ENCODE measurements around the gene DSE.

DSE gene

DNA sequence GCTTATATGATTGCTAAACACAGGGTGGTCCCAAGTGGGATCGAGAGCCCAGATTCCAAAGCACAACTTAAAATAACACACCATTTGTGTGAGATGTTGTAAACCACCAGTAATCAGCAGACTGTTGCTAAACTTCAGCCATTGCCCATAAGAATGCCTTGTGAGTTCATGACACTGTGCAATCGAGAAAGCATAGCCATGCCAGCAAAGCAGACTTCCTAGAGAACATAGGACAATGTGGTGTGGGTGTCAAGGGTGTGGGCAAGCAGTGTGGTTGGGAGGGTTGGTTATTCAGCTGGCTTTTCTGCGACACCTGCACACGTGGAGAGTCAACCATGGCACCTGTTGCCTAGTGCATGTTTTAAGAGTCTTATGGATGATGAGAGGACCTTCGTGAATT is 74.4 kb downstream of the DSE start:
- no peak for DNase-seq (ENCODE audit: insufficient read length, low spot score)
- TF ChIP-seq POLR2A (IDR thresholded peaks at IDR 0.05; ENCODE audit: low read depth, low read length): no peak
- no peak for TF ChIP-seq POLR2AphosphoS5 (IDR thresholded peaks at IDR 0.05; ENCODE audit: low read depth, low read length)
- TF ChIP-seq POU2F2 (IDR thresholded peaks at IDR 0.05; ENCODE audit: low read depth, low read length): no peak
- TF ChIP-seq SPI1 (IDR thresholded peaks at IDR 0.05; ENCODE audit: low read depth, low read length): no peak
- TF ChIP-seq TAF1 (IDR thresholded peaks at IDR 0.05; ENCODE audit: low read depth, low read length): no peak
- TF ChIP-seq PAX5 (IDR thresholded peaks at IDR 0.05; ENCODE audit: insufficient read depth, low read length, severe bottlenecking): no peak
- FAIRE-seq: no peak

DNA sequence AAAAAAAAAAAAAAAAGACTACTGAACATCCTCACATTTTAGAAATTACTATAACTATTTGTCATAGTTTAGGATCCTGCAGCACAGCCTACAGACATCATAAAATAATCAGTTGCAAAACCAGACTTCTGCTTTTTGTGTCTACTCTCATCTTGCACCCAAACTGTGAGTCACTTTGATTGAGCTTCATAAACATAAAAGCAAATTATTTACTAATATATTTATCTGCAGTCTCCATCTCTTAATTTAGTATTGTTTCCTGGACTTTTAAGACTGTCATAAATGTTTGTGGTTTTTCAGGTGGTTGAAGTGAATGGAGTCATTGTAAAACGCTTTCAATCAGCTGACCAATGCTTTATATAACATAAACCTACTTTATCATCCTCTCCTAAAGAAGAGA is 75.7 kb downstream of the DSE start:
- TF ChIP-seq SPI1 (IDR thresholded peaks at IDR 0.05; ENCODE audit: low read depth, low read length): peak; percentile 77
- TF ChIP-seq POU2F2 (IDR thresholded peaks at IDR 0.05; ENCODE audit: low read depth, low read length): no peak
- no peak for TF ChIP-seq POLR2AphosphoS5 (IDR thresholded peaks at IDR 0.05; ENCODE audit: low read depth, low read length)
- TF ChIP-seq PAX5 (IDR thresholded peaks at IDR 0.05; ENCODE audit: insufficient read depth, low read length, severe bottlenecking): no peak
- FAIRE-seq (no peak), DNase-seq (ENCODE audit: insufficient read length, low spot score) (no peak)

DNA sequence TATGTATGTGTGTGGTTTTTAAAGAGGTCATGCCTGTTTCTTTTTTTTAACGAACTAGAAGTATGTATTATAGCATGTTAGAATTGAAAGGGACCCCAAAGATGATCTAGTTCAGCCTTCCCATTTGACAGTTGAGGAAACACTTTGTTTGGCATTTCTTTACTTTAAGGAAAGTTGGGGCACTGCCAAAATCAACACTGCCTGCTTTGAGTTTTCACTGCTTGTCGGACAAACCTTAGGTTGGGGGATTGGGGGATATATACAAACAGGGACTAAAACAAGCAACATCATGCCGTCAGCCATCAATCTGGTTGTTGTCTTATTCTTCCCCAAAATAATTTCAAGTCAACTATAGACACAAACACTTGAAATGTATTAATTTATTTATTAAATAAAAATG is 76.3 kb downstream of the DSE start:
- FAIRE-seq: no peak
- TF ChIP-seq PAX5 (IDR thresholded peaks at IDR 0.05; ENCODE audit: insufficient read depth, low read length, severe bottlenecking): no peak
- TF ChIP-seq POLR2A (IDR thresholded peaks at IDR 0.05; ENCODE audit: low read depth, low read length): no peak
- no peak for TF ChIP-seq SPI1 (IDR thresholded peaks at IDR 0.05; ENCODE audit: low read depth, low read length)
- no peak for TF ChIP-seq POU2F2 (IDR thresholded peaks at IDR 0.05; ENCODE audit: low read depth, low read length)
- TF ChIP-seq POLR2AphosphoS5 (IDR thresholded peaks at IDR 0.05; ENCODE audit: low read depth, low read length): no peak
- TF ChIP-seq TAF1 (IDR thresholded peaks at IDR 0.05; ENCODE audit: low read depth, low read length): no peak
- DNase-seq (ENCODE audit: insufficient read length, low spot score): no peak

DNA sequence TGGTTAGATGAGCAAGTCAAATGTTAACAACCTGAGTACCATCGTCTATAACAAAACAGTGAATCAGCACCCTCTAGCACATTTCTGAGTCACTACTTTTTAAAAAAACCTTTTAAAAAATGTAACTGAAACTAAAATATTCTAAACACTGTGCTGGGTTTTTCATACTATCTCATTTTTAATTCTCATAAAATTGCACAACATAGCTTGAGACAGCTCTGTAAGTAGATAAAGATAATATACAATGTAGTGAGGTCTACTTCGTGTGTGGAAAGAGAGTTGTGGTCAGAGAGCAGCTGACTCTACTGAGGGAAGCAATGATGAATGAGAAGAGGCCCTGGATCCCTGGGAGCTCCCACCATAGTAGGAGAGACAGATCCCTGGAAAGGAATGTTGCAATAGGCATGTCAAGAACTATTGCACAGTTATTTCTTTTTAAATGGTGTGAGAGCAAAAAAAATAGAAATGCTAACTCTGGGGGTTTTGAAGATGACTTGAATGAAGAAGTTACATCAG is 76.8 kb downstream of the DSE start:
- FAIRE-seq (no peak), DNase-seq (ENCODE audit: insufficient read length, low spot score) (no peak)
- TF ChIP-seq PAX5 (IDR thresholded peaks at IDR 0.05; ENCODE audit: insufficient read depth, low read length, severe bottlenecking) (no peak), SPI1 (IDR thresholded peaks at IDR 0.05; ENCODE audit: low read depth, low read length) (no peak), POLR2AphosphoS5 (IDR thresholded peaks at IDR 0.05; ENCODE audit: low read depth, low read length) (no peak), POU2F2 (IDR thresholded peaks at IDR 0.05; ENCODE audit: low read depth, low read length) (no peak), POLR2A (IDR thresholded peaks at IDR 0.05; ENCODE audit: low read depth, low read length) (no peak), TAF1 (IDR thresholded peaks at IDR 0.05; ENCODE audit: low read depth, low read length) (no peak)

DNA sequence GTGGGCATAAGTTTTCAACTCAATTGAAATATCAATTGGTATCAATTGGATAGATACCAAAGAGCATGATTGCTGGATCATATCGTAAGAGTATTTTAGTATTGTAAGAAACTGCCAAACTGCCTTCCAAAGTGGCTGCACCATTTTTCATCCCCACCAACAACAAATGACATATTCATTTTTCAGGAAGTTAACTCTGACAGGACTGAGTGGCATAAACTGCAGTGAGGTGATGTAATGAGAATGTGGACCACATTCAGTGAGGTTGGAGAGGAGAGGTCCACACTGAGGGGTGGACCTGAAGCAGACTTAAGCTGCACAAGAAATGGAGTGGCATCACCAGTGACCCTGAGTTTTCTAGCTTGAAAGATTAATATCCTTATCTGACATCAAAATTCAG is 78.8 kb downstream of the DSE start:
- TF ChIP-seq POLR2AphosphoS5 (IDR thresholded peaks at IDR 0.05; ENCODE audit: low read depth, low read length): no peak
- FAIRE-seq (peak; percentile 5), DNase-seq (ENCODE audit: insufficient read length, low spot score) (no peak)

DNA sequence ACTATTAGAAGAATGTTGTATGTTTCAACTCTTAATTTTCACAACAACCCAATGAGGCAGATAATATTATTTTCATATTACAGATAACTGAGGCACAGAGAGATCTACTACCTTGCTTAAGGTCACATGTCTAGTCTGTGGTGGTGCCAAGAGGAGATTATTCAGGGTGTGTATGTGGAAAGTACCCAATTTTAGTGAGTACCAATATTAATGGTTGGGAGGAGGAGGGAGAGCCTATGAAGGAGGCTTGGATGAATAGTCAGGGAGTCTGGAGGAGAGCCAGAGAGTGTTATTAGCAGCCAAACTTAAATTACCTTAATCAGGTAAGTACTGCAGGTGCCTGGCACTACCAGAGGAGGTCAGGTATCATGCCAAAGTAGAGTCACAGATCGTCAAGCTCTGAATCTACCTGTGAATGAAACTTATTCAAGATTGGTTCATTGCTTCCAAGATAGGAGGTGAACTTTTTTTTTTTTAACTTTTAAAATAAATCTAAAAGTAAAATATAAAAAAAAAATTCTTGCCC is 79.5 kb downstream of the DSE start:
- TF ChIP-seq POU2F2 (IDR thresholded peaks at IDR 0.05; ENCODE audit: low read depth, low read length) (no peak), POLR2A (IDR thresholded peaks at IDR 0.05; ENCODE audit: low read depth, low read length) (no peak), TAF1 (IDR thresholded peaks at IDR 0.05; ENCODE audit: low read depth, low read length) (no peak), SPI1 (IDR thresholded peaks at IDR 0.05; ENCODE audit: low read depth, low read length) (no peak), PAX5 (IDR thresholded peaks at IDR 0.05; ENCODE audit: insufficient read depth, low read length, severe bottlenecking) (no peak), POLR2AphosphoS5 (IDR thresholded peaks at IDR 0.05; ENCODE audit: low read depth, low read length) (no peak)
- peak; percentile 74 for FAIRE-seq
- no peak for DNase-seq (ENCODE audit: insufficient read length, low spot score)

DNA sequence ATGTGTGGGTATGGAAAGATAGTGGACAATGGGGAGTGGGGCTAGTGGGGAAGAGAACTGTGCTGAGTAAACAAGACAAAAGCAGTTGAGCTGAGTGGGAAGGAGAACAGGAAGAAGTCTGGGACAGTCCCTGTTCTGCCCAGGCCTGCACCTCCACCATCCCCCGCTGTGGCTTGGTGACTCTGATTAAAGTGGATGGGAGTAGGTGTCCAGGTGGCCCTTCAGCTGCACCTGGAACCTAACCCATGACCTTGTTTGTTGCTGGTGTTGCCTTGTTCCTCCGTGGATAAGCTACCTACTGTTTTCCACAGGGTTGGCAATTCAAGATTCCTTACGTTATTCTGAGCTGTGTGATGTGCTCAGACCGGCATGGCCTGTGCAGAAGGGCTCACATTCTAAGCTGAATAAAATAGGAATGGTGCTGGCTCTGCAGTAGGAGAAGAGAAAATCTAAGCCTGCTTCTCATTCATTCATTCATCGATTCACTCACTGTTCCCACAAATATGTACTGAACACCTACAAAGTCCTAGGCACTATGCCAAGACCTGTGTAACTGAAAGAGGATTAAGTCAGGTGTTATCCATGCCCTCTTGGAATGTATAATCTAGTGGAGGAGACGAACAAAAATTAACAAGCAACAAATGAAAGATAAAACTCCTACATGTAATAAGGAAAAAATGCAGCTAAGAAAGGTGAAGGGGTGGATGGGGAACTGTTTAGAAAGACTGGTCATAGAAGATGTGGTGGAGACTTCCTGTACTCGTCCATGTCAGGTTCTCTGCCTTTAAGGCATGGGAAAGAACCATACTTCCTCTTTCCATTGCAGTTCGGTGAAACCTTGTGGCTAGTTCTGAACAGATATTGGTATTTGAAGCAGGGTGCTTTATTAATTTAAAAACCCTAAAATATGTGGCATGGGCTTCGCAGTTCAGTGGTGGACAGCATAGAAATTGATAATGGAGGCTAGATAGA is 80.3 kb downstream of the DSE start:
- FAIRE-seq (peak; percentile 84), DNase-seq (ENCODE audit: insufficient read length, low spot score) (peak; percentile 16)
- no peak for TF ChIP-seq POLR2AphosphoS5 (IDR thresholded peaks at IDR 0.05; ENCODE audit: low read depth, low read length)
- no peak for TF ChIP-seq POLR2A (IDR thresholded peaks at IDR 0.05; ENCODE audit: low read depth, low read length)
- TF ChIP-seq SPI1 (IDR thresholded peaks at IDR 0.05; ENCODE audit: low read depth, low read length): peak; percentile 75
- no peak for TF ChIP-seq PAX5 (IDR thresholded peaks at IDR 0.05; ENCODE audit: insufficient read depth, low read length, severe bottlenecking)
- TF ChIP-seq TAF1 (IDR thresholded peaks at IDR 0.05; ENCODE audit: low read depth, low read length): no peak
- TF ChIP-seq POU2F2 (IDR thresholded peaks at IDR 0.05; ENCODE audit: low read depth, low read length): peak; percentile 16; the same call in 1 of the 2 replicates

DNA sequence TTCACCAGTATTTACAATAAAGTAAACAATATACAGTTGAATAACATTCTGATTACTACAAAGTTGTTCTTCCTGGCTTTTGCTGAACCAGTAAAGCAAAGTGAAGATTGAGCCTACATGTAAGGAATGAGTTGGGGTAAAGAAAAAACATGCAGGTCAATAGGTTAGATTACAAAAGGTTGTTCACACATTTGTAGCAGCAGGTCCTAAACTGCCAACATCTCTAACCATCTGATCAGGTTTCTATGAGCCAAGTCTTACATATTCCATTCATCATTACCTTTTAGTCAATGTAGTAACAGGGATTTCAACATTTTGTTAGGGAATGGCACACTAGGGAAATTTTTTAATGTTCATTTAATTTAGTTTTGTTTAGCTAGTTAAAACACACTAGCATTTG is 81.2 kb downstream of the DSE start:
- DNase-seq (ENCODE audit: insufficient read length, low spot score) (no peak), FAIRE-seq (peak; percentile 33)
- no peak for TF ChIP-seq PAX5 (IDR thresholded peaks at IDR 0.05; ENCODE audit: insufficient read depth, low read length, severe bottlenecking)
- no peak for TF ChIP-seq POU2F2 (IDR thresholded peaks at IDR 0.05; ENCODE audit: low read depth, low read length)
- no peak for TF ChIP-seq SPI1 (IDR thresholded peaks at IDR 0.05; ENCODE audit: low read depth, low read length)
- TF ChIP-seq POLR2AphosphoS5 (IDR thresholded peaks at IDR 0.05; ENCODE audit: low read depth, low read length): no peak
- no peak for TF ChIP-seq TAF1 (IDR thresholded peaks at IDR 0.05; ENCODE audit: low read depth, low read length)
- TF ChIP-seq POLR2A (IDR thresholded peaks at IDR 0.05; ENCODE audit: low read depth, low read length): no peak

DNA sequence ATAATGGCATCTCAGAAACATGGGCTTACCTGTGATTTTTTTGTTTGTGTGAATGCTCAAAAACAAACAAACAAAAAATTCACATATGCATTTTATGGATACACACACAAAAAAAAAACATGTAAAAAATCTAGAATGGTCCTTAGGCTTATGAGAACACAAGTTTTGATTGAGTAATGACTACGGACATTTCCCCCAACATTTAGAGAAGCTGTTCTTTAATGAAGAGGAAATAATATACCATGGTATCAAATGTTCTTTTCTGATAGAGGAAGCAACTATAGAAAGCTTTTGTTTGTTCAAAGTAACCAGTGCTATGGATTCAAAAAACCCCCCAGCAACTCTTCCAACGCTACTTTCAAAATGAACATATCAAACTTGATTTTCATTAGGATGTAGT is 81.8 kb downstream of the DSE start:
- no peak for TF ChIP-seq SPI1 (IDR thresholded peaks at IDR 0.05; ENCODE audit: low read depth, low read length)
- DNase-seq (ENCODE audit: insufficient read length, low spot score) (no peak), FAIRE-seq (no peak)

DNA sequence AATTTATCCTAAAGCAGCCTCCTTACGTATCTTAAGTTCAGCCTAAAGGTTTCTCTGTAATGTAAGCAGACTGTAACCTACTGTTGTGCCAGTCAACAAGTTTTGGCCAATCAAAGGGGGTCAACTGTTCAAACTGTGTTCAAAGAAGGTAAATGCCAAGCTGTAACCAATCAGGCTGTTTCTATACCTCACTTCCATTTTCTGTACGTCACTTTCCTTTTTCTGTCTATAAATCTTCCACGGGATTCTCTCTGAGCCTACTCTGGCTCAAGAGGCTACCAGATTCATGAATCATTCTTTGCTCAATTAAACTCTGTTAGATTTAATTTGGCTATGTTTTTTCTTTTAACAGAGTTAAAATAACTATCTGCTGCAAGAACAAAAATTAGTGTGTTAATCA is 85.4 kb downstream of the DSE start:
- FAIRE-seq: no peak
- TF ChIP-seq PAX5 (IDR thresholded peaks at IDR 0.05; ENCODE audit: insufficient read depth, low read length, severe bottlenecking) (no peak), POLR2AphosphoS5 (IDR thresholded peaks at IDR 0.05; ENCODE audit: low read depth, low read length) (no peak), POLR2A (IDR thresholded peaks at IDR 0.05; ENCODE audit: low read depth, low read length) (no peak)
- DNase-seq (ENCODE audit: insufficient read length, low spot score): no peak
